Forelimb muscle (tissue), 1 donor: ENCODE data around the gene CACNA1D. TPM values are rescaled to one million over a fixed set of nuclear protein-coding genes. Genes with fewer than 3 reads are reported as not detected.

Experiments
- DNase-seq: peaks from one replicate; pipeline ENCODE4 v3.0.0-alpha.2; 2013; ENCODE audit warnings: low read depth
- polyA plus RNA-seq: library from polyadenylated mRNA; unstranded; fragments of 120-200 nt; gene quantifications from one replicate; pipeline ENCODE4 v1.2.1, GENCODE V29; 2013; ENCODE audit not compliant: insufficient read length

The CACNA1D gene
- polyA plus RNA-seq, 1 donor = 1.4 TPM

DNA sequence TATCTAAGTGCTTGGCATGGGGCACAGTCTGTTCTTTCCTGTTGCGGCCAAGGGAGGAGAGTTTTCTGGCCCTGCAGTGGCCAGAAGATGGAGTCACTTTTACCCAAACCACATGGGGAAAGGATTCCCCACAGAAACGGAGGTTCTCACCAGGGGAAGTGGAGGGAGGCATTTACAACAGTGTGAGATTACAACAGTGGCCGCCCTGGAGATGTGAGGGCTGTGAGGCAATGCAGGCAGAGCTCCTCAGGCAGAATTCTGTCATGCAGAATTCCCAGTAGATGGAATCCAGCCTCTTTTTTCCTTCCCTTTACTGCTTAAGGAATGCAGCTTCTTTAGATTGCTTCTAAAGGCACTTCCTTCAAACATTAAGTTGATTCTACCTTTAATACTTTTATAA is 83.1 kb downstream of the CACNA1D start:
- DNase-seq = no peak

DNA sequence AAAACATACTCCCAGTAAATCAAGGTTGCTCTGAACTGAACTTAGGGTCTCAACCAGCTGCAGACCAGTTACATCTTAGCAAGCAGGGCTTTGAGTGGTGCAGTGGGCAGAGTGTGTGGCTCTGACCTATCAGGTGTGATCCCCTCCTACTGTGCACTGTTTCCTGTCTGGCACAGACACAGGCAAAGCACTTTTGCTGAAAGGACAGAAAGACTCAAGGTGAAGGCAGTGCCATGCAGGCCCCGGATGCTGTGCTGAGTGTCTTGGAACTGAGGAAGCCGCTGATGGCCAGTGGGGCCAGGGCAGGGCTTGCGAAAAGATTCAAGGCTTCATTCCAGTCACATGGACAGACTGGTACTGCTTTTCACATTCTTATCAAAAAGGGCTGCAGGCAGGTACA is 85.2 kb downstream of the CACNA1D start:
- DNase-seq = no peak

DNA sequence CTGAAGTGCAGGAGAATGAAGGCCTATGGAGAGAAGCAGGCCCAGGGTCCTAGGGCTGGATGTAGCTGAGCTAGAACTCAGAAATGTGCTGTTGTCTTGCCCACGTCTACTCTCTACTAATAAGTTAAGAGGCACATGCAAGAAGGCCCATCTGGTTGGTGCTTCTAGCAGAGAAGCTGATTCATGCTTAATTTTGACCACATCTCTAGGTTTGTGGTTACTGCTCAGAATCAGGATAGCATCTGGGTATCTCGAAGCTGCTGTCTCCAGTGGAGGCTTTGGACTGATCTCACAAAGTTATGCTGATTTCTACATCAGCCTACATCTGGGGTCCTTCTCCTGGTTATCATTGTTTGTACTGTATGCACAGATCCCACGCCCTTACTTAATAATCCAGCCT is 87.3 kb downstream of the CACNA1D start:
- no peak for DNase-seq

DNA sequence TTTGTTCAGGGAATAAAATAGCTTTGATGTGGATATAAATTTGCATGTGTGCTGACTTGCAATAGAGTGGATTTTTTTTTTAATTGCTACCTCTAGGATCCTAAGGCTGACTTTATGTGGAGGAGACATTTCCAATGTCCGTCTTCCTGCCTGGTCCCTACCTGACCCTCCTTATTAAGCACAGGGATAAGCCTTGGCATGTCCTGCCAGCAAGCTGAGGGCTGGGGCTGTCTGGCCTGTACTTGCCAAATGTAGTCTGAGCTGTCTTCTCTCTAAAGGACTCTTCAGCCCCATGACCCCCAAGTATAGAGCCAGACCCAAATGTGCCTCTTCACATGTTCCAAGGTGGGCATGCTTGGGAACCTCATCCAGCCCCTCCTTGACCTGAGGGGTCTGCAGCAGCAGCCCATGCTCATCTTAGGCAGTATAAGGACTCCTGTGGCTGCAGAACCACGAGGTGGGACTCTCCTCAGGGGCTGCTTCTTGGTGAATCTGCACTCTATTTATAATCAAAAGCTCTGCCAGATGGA is 88.8 kb downstream of the CACNA1D start:
- no peak for DNase-seq

DNA sequence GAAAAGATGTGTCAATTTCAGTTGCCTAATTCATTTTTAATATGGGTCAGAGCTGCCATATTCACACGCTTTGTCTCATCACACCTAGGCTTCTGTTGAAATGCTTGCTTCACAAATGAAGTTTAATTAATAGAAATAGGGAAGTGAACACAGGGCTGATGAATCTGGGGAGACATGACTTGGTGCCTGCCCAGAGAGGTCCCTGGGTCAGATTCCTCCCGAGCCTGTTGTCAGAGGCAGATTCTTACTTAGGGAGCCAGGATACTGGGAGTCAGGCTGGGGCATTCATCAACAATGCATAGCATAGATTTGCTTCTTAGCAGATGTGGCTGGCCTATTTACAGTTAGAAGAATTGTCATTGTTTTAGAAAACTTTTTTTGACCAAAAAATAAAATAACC is 90.6 kb downstream of the CACNA1D start:
- no peak for DNase-seq

DNA sequence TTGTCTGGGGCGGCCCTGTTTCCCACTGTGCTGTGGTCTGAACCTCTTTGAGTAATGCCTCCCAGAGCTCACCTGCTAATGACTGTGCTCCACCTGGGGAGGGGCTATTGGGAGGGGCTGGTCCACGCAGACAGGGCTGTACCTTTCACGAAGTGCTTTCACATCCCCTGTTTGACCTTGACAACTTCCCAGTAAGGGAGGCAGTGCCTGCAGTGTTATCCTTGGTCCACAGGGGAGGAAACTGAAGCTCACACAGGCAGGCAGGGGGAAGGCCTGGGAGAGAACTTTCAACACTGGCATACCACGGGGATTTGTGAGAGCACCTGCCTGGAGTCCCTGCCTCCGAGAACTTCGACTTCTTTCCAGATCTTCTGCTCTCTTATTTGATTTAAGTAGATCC is 91.2 kb downstream of the CACNA1D start:
- no peak for DNase-seq

DNA sequence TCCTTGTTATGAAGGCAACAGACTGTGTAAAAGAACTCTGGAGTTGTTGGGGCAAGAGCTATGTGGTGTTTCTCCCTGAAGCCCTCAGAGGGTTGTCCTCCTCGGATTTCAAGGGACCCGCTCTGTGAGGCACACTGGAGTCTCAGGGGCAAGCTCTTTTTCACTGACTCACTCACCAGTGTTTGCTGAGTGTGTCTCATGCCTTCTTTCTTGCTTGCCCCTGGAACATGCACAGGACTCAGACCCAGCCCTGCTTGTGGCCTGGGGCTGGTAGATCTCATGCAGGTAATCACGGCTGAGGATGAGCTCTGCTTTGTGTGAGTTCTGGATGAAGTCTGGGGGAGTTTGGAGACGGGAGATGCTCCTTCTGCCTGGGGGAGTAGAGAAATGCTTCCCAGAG is 93.7 kb downstream of the CACNA1D start:
- DNase-seq = no peak

DNA sequence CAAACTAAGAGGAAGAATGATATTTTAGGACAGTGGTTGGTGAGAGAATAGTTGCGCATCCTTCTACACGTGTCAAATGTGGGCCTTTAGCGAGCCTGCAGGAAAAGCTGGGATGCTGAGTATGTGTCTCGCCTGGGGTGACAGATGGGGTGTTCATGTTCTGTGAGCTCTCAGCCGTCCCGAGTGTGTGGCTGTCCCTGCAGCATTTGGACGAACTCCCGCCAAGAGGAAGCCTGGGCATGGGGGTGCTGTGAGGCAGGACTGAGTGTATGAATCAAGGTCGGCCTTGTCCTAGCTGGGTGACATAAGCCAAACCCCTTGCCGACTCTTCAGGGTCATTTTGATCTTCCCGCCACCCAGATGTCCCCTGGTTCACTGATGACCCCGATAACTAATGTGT is 94.8 kb downstream of the CACNA1D start:
- DNase-seq = no peak

DNA sequence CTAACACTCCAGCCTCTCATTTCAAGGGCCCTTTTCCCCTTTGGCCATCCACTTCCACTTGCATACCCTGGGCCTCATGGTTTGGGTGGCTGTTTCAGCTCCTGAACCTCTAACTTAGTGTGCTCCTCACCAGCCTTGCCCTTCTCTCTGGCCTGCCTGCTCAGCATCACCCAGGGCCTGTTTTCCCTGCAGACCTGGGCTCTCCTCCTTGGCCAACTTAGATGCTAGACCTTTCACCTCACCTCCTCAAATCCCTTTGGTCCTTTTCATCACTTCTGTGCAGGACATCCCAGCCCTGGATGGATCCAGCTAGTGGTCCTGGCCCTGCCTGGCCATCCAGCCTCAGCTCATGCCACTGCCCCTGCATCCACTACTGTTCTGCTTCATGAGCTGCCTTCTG is 95.4 kb downstream of the CACNA1D start:
- no peak for DNase-seq

DNA sequence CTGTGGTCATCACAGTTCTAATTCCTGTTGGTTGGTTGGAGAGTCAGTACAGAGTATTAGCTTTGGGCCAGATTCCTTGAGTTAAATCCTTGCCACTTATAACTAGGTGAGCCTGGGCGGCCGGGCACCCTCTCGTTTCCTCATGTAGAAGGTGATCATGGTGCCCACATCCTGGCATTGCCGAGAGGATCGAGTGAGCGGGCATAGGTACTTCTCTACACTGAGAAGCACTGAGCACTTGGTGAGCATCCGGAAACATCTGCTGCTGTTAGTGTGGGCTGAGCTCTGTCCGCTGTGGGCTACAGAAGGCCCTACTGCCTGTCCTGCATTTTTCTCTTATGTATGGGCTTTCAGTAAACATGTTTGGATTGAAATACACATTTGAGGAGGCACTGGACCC is 96.2 kb downstream of the CACNA1D start:
- no peak for DNase-seq

DNA sequence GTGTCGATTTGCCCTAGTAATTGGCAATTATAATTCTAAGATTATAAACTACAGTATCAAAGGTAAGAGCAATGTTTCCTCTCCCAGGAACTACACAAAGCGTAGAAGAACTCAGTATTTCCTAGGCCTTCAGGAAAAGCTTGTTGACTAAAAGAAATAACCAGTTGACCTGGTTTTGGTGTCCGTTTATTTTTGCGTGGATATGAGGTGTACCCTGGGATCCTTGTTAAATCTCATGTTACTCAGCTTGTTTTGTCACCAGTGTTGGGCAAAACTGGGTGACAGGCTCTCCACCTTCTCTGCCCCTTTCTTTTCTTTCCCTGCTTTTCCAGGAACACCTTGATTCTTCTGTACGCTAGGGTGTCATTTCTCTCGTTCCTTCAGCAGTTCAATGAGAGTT is 97.2 kb downstream of the CACNA1D start:
- DNase-seq = no peak

DNA sequence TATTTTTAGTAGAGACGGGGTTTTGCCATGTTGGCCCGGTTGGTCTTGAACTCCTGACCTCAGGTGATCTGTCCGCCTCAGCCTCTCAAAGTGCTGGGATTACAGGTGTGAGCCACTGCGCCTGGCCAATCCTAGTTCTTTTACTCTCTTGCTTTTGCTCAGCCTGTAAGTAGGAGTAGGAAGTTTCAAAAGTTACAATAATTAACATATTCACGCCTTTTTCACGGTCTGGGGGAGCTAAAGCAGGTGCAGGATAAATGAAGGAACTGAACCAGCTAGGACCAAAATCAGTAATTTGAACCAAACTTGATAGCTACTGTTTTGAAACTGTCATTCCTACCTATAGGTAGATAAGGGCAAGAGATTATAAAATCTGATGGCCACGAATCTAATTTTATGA is 98.5 kb downstream of the CACNA1D start:
- no peak for DNase-seq

DNA sequence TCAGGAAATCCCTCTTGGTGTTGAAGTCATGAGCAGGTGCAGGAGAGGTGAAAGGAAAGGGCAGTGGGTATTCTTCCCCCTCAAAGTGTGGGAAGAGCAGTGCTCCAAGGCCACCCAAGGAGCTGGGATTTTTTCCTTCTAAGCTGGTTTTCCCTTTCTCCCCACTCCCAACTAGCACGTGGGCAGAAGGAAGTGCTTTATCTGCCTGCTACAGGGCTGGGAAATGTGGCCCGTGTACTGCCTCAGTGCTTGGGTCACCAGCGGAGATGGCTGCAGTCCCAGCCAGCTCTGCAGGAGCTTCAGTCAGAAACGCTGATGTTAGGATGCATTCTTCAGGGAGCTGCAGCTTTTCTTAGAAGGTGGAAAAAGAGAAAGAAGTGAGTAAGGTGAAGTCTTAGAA is 99.2 kb downstream of the CACNA1D start:
- DNase-seq = no peak

DNA sequence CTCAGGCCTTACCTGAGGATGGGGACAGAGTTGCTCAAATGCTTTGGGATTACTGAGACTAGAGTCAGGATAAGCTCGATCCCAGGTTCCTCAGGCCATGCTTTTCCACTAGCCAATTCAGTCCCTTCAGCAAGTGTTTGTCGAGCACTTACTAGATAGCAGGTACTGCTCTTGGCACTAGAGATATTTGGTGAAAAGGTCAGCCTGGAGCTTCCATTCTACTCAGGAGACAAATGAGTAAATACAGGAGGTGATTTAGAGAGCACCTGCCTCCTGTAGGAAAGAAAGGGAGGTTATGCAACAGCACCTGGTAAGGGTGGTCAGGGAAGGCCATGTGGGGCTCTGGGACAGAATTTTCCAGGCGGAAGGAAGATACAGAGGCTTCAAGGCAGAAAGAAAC is 99.9 kb downstream of the CACNA1D start:
- no peak for DNase-seq

DNA sequence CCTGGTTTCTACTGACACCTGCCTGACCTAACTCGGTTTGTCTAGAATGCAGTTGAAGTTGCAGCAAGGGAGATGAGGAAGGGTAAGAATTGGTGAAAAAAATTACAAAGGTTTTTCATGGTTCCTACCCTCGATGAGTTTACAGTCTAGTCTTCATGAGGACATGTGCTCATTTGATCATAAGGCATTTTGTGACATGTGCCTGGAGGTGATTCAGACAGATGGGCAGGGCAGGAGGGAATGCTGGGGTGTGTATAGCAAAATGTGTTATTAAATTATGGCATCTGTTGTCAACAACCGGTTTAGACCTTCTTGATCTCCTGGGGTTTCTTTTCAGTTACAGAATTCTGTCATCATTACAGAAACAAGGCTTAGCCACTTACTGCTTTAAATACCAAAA is 101.2 kb downstream of the CACNA1D start:
- DNase-seq = no peak

DNA sequence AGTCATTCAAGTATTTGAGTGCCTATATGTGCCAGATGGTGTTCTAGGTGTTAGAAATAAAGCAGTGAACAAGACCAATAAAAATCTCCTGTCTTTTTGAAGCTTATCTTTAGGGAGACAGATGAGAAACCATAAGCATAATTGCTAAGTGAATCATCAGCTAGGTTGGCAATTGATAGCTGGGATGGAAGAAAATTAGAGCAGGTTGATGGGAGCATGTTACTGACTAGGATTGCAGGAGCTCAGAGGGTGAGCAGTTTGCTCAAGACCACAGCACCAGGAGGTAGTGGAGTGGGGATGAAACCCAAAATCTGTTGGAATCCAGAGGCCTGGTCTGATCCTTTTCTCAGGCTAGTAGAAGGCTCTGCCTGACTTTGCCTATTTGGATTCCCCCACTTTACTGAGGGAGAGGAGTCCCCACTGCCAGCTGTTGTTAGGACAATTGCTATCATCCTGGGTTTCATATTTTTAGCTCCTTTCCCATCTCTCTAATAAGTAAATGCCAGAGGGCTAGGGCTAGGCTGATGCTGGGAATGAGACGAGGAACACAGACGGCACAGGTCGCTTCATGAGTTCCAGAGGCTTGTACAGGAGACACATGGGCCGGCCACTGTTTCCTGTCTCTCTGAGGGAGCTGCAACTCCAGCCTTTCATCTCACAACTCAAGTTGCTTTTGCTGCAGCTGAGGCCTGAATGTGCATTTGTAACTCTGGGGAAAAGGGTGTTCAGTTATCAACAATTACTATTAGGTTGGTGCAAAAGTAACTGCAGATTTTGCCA is 102.9 kb downstream of the CACNA1D start:
- DNase-seq = no peak

DNA sequence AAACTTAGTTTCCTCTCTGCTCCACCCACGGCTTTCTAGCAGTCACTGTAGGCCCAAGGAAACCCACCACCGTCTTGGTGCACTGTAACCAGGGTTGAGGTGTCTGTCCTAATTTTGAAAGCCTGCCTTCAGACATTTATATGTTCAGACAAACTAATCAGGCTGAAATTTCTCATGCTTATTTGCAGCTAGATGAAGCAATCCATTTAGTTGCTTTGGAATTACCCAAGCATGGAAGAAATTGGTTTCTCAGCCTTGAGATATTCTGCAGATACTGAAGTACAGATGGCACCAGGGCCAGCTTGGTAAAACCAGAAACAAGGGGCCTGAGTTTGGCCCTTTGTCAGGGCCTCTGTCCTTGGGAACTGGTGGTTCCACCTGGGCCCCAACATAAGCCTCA is 105.4 kb downstream of the CACNA1D start:
- DNase-seq = no peak

DNA sequence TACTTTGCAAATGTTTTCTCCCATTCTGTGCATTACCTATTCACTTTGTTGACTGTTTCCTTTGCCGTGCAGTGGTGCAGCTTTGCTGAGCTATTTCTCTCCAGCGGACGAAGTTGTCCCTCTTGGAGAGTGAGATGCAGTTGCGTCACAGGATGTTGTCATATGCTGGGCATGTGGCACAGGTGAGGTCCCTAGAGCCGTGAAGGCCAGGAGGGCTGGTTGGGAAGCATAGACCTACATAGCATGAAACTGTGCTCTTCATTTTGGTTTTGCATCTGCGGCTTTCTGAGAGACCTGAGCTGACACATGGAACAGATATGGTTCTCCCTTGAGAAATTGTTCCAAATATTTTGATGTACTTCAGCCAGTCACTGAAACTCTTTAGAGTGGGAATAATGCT is 108.5 kb downstream of the CACNA1D start:
- DNase-seq = no peak

DNA sequence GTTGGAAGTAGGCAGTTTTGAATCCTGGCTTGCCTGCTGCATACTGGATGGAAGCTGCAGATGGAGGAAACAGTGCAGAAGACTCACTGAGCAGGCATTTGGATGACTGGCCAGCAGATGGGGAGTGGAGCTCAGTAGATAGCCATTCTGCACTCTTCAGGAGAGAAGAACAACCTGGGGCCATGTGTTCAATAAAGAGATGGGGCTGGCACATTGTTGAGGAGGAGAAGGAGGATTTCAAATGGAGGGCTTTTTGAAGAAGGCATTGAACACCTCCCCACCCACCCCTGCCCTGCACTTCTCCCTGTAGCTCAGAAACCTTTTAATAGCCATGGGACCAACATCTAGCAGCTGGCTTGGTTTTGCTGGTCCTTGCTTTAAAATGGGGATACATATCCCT is 109.8 kb downstream of the CACNA1D start:
- DNase-seq = no peak

DNA sequence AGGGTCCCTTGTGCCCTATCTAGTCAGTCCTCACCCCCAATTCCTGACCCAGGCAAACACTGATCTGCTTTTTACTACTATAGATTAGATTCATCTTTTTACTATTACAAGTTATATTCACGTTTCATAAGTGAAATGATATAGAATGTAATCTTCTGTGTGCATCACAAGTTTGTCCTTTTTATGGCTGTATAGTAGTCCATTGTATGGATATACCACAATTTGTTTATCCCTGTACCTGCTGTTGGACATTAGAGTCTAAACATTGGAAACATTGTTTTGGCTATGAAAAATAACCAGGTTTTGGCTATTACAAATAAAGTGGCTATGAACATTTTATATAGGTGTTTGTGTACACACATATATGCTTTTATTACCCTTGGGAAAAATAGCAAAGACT is 112.4 kb downstream of the CACNA1D start:
- no peak for DNase-seq

DNA sequence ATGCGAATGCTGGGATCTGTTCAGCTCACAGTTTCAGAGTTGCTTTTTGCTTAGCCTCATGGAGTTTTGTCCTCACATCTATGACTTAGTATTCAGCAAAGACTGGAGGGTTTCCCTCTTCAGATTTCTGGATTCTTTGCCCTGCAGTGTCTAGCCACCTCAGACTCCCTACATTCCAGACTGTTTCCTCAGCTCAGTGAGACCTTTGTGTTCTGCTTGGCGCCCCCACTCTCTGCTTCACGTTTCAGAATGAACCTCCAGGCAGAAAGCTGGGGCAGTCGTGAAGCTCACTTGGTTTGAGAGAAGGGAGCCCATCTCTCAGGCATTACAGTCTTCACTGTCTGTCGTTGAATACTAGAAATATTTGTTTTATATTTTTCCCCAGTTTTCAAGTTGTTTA is 118.1 kb downstream of the CACNA1D start:
- DNase-seq = no peak

DNA sequence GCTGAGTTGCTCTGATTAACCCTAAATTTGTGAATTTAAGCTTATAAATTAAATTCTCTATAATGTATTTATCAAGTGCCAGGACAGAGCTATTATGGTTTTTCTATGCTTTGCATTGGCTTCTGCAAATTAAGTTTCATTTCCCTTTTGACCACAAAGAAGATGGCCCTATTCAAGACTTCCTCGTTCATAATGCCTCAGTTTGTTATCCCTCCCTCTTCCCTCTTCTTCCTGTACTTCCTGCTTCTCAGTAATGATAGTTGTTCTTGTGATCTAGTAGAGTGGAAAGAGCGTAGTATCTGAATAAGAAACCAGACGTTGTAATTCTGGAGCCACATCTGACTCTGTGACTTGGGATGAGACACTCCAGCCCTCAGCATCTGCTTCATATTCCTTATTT is 118.7 kb downstream of the CACNA1D start:
- DNase-seq = peak; percentile 24

DNA sequence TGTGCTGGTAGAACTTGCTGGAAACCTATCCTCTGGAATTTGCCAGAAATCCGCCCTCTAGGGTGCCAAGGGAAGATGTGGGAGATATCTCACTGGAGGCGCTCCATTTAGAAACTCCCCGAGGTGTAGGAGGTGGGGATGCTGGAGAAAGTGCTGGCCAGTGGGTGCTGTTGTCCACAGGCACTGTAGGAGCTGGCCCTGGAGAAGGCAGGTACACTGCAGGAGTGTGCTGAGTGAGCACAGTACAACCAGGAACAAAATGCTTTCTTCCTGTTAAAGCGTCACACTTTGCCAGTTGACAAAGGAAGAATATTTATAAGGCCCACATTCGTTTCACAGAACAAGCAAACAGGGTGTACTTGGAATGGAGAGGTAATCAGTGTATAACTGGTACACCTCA is 119.9 kb downstream of the CACNA1D start:
- no peak for DNase-seq

DNA sequence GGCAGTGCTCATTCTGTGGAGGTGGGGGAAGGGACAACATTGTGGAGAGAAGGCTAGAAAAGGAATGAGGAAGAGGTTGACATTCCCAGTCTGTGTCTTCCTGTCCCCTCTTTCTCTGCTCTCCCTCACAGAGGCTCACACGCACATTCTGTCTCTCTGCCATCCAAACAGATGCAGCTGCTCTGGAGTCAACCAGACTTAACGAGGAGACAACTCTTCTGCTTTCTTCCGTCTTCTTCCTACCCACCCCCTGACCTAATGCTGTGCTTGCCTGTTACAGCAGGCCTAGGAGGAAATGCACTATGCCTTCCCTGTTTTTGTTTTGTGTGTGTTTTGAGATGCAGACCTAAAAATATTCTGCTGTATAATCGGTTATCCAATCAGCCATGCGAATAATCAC is 121.9 kb downstream of the CACNA1D start:
- peak; percentile 25 for DNase-seq
